ENCODE data around the gene CELF6. TPM values are rescaled to one million over a fixed set of nuclear protein-coding genes. Genes with fewer than 3 reads are reported as not detected.

Gene CELF6
- total and polyA plus RNA-seq, 2 donors (not counting 3 experiments of a cell fraction or from before 2014, with no cell fraction given) = 0.17 TPM; not detected in 1

DNA sequence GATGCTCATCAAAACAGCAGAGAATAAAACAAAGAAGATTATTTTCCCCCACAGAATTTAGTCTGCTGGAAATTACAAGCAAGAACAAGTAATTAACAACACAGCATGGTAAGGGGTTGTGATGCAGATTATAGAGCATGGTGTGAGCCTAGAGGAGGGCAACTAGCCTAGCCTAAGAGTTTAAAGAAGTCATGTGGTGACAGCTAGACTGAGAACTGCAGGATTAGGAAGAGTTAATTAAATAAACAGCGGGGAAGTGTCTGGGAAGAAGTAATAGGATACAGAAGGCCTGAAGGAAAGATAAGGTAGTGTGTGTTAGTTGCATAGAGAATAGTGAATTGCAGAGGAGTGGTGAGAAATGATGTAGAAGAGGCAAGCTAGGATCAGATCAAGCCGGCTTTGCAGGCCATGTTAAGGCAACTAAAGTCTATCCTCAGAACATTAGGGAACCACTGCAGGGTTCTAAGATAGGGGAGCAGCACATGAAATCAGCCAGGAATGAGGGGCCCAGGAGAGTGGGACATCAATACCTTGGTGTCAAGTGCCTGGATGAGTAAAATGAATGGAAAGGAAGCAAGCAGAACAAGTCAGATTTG, 77.1 kb downstream of the CELF6 start:
- POLR2A ChIA-PET = no interaction called here
- CTCF ChIA-PET = interaction anchor here (1.6 to 1.7 kb wide), 2 partner anchors 9 to 13 kb away, joined by 3 to 4 read pairs; no protein-coding TSS in a partner anchor
- TF ChIP-seq GATA2 (IDR thresholded peaks at IDR 0.05; ENCODE audit: insufficient read depth, insufficient read length, low read depth, low read length) (no peak), MYC (IDR thresholded peaks at IDR 0.05; ENCODE audit: low read depth, low read length) (no peak), EZH2 (IDR thresholded peaks at IDR 0.05; ENCODE audit: borderline replicate concordance, low read depth, low read length, severe bottlenecking) (no peak), POLR2AphosphoS5 (IDR thresholded peaks at IDR 0.05; ENCODE audit: insufficient read depth, low read depth, low read length) (no peak), JUN (IDR thresholded peaks at IDR 0.05; ENCODE audit: borderline replicate concordance, insufficient read depth, insufficient read length, low read depth) (no peak), POLR2A (IDR thresholded peaks at IDR 0.05; ENCODE audit: low read depth, low read length) (no peak), FOS (IDR thresholded peaks at IDR 0.05; ENCODE audit: borderline replicate concordance, insufficient read depth, low read length) (no peak)
- TF ChIP-seq, protein P1, sequence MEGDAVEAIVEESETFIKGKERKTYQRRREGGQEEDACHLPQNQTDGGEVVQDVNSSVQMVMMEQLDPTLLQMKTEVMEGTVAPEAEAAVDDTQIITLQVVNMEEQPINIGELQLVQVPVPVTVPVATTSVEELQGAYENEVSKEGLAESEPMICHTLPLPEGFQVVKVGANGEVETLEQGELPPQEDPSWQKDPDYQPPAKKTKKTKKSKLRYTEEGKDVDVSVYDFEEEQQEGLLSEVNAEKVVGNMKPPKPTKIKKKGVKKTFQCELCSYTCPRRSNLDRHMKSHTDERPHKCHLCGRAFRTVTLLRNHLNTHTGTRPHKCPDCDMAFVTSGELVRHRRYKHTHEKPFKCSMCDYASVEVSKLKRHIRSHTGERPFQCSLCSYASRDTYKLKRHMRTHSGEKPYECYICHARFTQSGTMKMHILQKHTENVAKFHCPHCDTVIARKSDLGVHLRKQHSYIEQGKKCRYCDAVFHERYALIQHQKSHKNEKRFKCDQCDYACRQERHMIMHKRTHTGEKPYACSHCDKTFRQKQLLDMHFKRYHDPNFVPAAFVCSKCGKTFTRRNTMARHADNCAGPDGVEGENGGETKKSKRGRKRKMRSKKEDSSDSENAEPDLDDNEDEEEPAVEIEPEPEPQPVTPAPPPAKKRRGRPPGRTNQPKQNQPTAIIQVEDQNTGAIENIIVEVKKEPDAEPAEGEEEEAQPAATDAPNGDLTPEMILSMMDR (IDR thresholded peaks at IDR 0.05; ENCODE audit: extremely low read depth in 1 of 2, insufficient read depth in 1 of 2, low read depth in 1 of 2, low read length in 2 of 2) = no peak
- TF ChIP-seq, protein P2, sequence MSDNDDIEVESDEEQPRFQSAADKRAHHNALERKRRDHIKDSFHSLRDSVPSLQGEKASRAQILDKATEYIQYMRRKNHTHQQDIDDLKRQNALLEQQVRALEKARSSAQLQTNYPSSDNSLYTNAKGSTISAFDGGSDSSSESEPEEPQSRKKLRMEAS (IDR thresholded peaks at IDR 0.05; ENCODE audit: insufficient read depth, insufficient read length) = no peak
- DNase-seq (ENCODE audit: low read depth, low spot score) = no peak
- peaks cover 0 to 16% of the 10 kb centered on the region in 2 experiments for H3K36me3 ChIP-seq (ENCODE audit: control insufficient read depth in 2 of 2, extremely low read depth in 1 of 2, insufficient read depth in 2 of 2, low read length in 2 of 2)
- no peaks in the 10 kb centered on the region for H4K20me1 ChIP-seq (replicated peaks; ENCODE audit: control insufficient read depth, extremely low read depth, insufficient read depth, low read length)
- H3K9ac ChIP-seq (replicated peaks; ENCODE audit: extremely low read depth, insufficient read depth, low read length) = no peak overlapping the region
- no TSS peak for BruUV-seq (replicated peaks)
- dilution Hi-C loops (cut with MboI; ENCODE audit: extremely low pct_ligation_motif_present, low sequenced_read_pairs) (no loop called here), intact Hi-C loops (cut with micrococcal nuclease) (no loop called here)
- H3K27ac ChIP-seq (ENCODE audit: insufficient read depth, low read depth, low read length) = no peak overlapping the region
- no peaks in the 10 kb centered on the region for H3K9me3 ChIP-seq (replicated peaks; ENCODE audit: control insufficient read depth, insufficient read depth, low read length)
- no peak overlapping the region for H2AFZ ChIP-seq (ENCODE audit: low read depth, low read length)
- no peak overlapping the region for H3K4me2 ChIP-seq (ENCODE audit: insufficient read depth, low read length)
- no peak overlapping the region for H3K4me3 ChIP-seq (replicated peaks in 1 of 3; ENCODE audit: insufficient read depth in 1 of 3, low read depth in 1 of 3, low read length in 3 of 3)
- H3K27me3 ChIP-seq (ENCODE audit: control insufficient read depth in 2 of 2, insufficient read depth in 2 of 2, low read length in 2 of 2) = no peaks in the 10 kb centered on the region
- FAIRE-seq = no peak
- H3K9me1 ChIP-seq (replicated peaks; ENCODE audit: control insufficient read depth, extremely low read depth, insufficient read depth, low read length) = no peaks in the 10 kb centered on the region
- H3K4me1 ChIP-seq (ENCODE audit: control insufficient read depth, extremely low read depth, insufficient read depth, low read length) = peaks cover 2% of the 10 kb centered on the region
- no peaks in the 10 kb centered on the region for H3K79me2 ChIP-seq (ENCODE audit: control insufficient read depth, insufficient read depth, low read length)
